HG02763 (cell line): ENCODE measurements around the gene MICU1.

Experiments
- ATAC-seq: cut with Tn5 transposase; IDR thresholded peaks from one replicate; pipeline ENCODE4 v1.9.1; 2021; ENCODE audit warnings: mild to moderate bottlenecking, moderate library complexity; ENCODE audit not compliant: unreplicated experiment

The MICU1 gene

GRCh38 chr10:72637398-72637857 is 11.5 kb upstream of the MICU1 start:
- ATAC-seq: no peak

- no peak for ATAC-seq
These were observed 4.3 kb upstream of the MICU1 start for GRCh38 chr10:72630144-72630543.

DNA sequence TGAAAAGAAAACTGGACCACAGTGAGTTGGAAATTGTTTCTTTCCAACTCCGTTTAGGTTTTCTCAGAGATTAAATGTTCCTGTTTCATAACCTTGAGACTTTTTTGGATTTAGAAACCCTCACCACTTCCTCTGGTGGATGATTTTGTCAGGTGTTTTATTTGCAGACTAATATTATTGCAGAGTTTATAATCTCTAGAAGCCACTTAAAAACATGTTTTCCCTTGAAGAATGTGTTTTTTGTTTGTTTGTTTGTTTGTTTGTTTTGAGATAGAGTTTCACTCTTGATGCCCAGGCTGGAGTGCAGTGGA is 520 bp upstream of the MICU1 start:
- no peak for ATAC-seq

DNA sequence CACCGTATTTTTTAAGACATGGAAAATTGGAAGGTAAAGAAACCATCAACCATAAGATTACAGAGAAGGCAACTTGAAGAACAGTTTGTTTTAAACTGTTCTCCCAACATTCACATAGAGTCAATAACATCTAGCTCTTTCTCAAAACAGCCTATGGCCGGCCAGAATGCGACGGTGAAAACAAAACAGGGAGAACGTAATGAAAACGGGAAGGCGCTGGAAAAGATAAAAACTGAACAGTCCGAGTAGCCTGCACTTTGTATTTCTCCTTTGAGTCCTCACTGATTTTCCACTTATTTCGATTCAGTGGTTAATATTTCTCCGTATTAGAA is 637 bp downstream of the MICU1 start:
- ATAC-seq: no peak

GRCh38 chr10:72622271-72622670 is 3.6 kb downstream of the MICU1 start:
- ATAC-seq: no peak

GRCh38 chr10:72616716-72617115 is 9.2 kb downstream of the MICU1 start:
- no peak for ATAC-seq

DNA sequence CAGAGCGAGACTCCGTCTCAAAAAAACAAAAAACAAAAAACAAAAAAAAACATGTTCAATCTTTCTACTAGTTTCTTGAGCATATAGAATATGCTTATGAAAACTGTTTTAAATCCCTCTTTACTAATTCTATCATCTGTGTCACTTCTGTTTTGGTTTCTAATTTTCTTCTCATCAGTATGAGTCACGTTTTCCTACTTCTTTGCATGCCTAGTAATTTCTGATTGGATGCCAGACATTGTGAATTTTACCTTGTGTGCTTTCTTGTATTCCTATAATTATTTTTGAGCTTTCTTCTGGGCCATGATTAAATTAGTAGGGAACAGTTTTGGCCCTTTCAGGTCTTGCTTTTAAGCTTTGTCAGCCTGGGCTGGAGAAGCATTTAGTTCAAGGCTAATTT is 9.9 kb downstream of the MICU1 start:
- ATAC-seq: no peak

GRCh38 chr10:72612203-72612826 is 13.6 kb downstream of the MICU1 start:
- ATAC-seq: no peak

- no peak for ATAC-seq
These were observed 14.1 kb downstream of the MICU1 start for GRCh38 chr10:72611783-72612182.

DNA sequence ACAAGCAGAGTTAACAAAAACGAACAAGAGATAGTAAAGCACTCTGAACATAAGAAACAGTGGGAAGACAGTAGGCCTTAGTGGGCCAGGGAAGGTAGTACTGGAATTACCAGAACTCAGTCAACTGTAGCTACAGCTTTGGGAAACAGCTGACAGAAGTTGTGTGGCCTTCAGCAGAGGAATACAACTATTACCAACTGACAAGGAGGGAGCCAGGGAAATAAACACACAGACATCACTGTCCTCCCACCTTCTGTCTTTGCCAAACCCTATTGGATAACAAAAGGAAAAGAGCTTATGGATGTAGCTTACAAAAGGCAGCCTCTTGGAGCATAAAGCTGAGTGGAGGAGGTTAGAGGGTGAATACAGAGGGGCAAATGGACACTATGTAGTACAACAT is 15.4 kb downstream of the MICU1 start:
- no peak for ATAC-seq

DNA sequence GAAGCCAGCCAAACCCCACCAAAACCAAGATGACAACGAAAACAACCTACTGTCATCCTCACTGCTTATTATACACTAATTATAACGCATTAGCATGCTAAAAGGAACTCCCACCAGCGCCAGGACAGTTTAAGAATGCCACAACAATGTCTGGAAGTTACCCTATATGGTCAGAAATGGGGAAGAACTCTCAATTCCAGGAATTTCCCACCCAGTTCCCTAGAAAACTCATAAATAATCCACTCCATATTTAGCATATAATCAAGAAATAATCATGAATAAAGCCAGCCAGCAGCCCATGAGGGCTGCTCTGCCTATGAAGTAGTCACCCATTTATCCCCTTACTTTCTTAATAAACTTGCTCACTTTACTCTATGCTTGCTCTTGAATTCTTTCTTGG is 20.8 kb downstream of the MICU1 start:
- ATAC-seq: no peak

GRCh38 chr10:72601144-72601543 is 24.7 kb downstream of the MICU1 start:
- ATAC-seq: no peak

- no peak for ATAC-seq
These were observed 26.8 kb downstream of the MICU1 start for GRCh38 chr10:72598769-72599701.

DNA sequence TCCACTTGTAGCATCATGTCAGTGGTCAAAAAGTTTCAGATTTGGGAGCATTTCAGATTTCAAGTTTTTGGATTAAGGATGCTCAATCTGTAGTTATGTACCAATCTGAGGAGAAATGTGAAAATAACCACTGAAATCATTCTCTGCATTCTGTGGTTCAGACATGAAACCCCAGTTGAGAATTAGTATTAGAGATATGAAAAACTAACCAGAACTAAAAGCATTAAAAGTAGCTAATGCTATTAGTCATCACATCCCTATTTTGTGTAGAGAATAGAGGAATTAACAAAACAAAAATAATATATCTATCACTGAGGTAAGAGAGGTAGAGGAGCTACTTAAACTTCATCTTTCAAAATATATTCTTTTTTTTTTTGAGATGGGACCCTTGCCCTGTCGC is 28.0 kb downstream of the MICU1 start:
- no peak for ATAC-seq

DNA sequence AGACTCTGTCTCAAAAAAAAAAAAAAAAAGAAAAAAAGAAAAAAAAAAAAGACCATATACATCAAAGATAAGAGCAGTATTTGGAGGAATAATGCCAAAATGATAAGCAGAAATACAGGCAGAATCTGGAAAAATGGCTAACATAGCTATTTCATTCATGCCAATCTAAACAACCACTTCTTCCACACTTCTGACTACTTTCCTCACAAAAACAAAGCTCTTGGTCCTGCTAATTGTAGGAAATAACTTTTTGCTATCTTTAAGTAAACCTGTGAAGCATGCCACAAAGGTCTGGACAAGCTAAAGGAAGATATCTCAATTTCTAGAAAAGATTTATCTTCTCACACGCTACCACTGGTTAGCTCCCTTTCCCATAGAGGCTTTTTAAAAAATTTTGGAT is 30.4 kb downstream of the MICU1 start:
- no peak for ATAC-seq

- ATAC-seq: no peak
These were observed 31.9 kb downstream of the MICU1 start for GRCh38 chr10:72593963-72594362.

DNA sequence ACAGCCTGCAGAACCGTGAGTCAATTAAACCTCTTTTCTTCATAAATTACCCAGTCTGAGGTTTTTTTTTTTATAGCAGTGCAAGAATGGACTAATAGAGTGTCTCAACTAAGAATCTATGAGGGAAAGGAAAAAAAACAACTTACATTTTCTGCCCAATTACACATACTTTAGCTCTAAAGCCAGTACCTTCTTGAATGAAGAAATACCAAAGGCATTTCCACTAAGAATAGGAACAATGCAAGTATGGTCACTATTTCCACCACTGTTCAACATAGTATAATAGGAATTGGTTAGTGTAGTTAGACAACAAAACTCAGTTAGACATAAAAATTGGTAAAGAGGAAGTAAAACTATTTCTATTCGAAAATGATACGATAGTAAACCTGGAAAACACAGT is 37.6 kb downstream of the MICU1 start:
- no peak for ATAC-seq

DNA sequence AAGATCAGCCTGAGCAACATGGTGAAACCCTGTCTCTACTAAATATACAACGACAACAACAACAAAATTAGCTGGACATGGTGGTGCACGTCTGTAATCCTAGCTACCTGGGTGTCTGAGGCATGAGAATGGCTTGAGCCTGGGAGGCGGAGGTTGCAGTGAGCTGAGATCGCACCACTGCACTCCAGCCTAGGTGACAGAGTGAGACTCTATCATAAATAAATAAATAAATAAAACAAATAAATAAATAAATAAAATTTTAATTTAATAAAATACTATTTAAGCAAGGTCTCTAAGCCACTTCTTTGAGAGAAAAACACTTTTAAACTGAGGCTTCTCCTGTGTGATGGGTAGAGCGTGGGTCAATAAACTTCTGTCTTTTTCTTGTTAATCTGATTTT is 38.3 kb downstream of the MICU1 start:
- no peak for ATAC-seq

GRCh38 chr10:72574636-72575035 is 51.2 kb downstream of the MICU1 start:
- ATAC-seq: no peak

- no peak for ATAC-seq
These were observed 52.8 kb downstream of the MICU1 start for GRCh38 chr10:72573079-72573478.

- ATAC-seq: no peak
These were observed 57.8 kb downstream of the MICU1 start for GRCh38 chr10:72567889-72568640.

DNA sequence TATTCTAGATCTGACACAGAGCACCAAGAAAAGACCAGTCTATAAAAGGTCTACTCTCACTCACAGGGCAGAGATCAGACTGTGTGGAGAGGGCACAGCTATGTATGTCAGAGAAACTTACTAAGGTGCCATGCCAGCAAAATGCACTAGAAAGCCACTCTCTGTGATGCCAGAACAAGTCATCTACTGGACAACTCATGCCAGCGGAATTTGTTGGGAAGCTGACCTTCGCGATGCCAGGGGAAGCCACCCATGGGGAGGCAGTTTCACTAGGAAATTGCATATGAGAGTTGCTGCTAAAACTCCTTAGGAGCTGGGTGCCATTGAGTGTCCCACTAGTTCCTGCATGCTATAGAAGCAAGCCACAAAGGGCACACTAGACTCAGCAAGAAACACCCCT is 58.5 kb downstream of the MICU1 start:
- no peak for ATAC-seq
